Epidermal melanocyte (primary cell): ENCODE measurements around the gene SMG7.

Experiments used
- DNase-seq: peaks from one replicate; pipeline ENCODE4 v3.0.0; 2011; ENCODE audit warnings: low spot score; ENCODE audit not compliant: insufficient read length

SMG7 gene

GRCh38 chr1:183589384-183589783 lies 117.1 kb downstream of the SMG7 start:
- DNase-seq = no peak

DNA sequence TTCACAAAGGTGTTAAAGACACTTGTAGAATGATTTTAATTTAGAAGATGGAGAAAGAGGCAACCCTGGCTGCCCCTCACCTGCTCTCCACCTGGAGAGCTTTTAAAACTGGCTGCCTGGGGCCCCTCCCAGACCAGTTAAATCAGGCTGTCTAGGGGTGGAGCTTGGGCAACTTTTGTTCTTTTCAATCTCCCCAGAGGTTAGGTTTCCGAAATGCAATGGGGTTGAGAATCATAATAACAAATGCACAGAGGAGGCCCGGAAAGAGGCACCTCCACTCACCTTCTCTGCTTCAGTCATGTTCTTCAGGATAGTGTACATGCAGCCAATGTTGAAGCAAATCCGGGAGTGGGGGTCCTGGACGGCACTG lies 117.6 kb downstream of the SMG7 start:
- no peak for DNase-seq

DNA sequence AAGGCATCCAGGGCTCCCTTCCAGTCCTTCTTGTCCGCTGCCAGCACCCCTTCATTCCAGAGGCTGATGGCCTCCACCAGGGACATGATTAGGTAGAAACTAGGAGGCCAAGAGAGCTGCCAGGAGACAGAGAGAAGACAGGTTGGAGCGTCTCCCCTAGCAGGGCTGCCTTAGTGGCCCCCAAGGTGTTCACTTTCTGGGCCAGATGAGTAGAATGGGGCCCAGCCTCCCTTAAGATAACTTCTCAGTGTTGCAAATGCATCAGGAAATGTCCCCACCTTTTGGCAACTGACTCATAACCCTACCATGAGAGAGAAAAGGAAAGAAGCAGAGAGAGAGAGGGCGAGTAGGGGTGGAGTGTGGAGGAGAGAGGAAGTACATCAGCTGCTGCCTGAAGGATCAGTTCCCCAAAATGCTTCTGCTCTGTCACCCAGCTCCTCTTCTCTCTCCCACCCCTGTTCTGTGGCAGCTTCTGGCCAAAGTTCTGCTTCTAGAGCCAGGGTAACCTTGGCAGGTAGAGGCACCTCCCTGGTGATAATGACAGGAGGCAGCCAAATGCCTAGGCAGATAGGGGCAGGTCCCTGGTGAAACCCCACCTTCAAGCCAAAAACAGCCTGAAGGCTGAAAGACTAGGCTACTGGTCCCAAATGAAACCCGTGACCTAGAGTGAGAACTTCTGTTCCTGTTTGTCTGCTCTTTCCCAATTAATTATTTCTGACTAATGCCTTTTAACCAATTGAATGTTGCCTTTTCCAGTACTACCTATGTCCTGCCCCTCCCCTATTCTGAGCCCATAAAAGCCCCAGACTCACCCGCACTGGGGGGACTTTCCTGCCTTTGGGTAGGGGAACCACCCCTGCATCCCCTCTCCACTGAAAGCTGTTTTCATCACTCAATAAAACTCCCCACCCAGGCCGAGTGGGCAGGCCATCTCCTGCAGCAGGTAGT lies 118.2 kb downstream of the SMG7 start, which contains the start of gene NCF2:
NCF2 (minus strand) TSS at position 216 of the 948 bp plus-strand sequence; CDS start at position 86, 130 bp downstream.
- no peak for DNase-seq

DNA sequence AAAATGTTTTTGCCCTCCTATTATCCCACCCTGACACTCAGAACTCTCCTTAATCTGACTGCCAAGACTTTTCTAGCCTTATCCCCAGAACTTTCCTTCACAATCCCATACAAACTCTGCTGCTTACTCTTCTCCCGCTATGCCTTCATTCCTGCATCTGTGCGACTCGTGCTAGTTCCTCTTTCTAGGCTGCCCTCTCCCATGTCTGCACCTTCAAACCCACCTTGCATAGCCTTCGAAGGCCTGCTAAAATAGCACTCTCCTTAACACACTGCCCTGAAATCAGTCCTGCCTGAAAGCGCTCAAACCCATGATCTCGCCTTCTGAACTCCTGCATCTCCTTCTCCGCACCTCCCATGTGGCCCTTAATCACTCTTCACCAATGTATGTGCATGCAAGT lies 120.4 kb downstream of the SMG7 start:
- no peak for DNase-seq

GRCh38 chr1:183593356-183593755 lies 121.1 kb downstream of the SMG7 start:
- no peak for DNase-seq

- no peak for DNase-seq
Measured at GRCh38 chr1:183595537-183595936, 123.2 kb downstream of the SMG7 start.

- no peak for DNase-seq
Measured at GRCh38 chr1:183596500-183596899, 124.2 kb downstream of the SMG7 start.

- DNase-seq = no peak
Measured at GRCh38 chr1:183597656-183598347, 125.5 kb downstream of the SMG7 start.

- no peak for DNase-seq
Measured at GRCh38 chr1:183598386-183598785, 126.1 kb downstream of the SMG7 start.

DNA sequence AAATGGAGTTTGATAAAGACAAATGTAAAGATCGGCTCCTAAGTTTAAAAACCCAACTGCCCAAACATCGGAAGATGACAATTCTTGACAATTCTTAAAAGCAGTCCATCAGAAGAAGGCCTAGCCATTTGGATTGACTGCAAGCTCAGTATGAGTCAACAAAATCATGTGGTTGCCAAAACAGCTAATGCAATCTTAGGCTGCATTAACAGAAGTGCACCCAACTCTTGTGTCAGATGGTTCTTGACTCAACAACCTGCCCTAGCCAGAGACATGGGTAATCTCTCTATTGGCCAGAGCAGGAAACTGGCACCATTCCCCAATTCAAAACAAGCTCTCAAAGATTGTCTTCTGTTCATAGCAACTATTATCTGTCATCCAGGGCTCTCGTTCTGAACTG lies 127.8 kb downstream of the SMG7 start:
- no peak for DNase-seq

GRCh38 chr1:183600634-183601033 lies 128.3 kb downstream of the SMG7 start:
- no peak for DNase-seq

DNA sequence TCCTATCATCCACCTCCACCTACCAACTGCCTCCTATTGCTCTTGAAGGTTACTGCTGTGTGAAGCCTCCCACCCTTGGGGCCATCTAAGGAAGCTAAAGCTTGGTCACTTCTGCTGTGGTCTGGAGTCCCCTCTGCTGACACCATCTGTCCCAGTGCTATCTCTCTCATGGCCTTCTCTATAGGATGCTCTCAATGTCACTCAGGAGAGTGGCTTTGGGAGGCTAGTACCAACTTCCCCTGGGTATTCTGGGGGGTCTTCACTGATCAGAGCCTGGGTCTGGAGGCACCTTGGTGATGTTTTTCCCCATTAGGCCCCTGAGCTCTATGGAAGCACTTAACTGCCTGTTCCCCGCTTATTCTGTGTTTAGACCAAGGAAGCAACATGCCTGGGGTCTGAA lies 130.2 kb downstream of the SMG7 start:
- no peak for DNase-seq
